ENCODE data around the gene ITGB6.

ITGB6 gene

DNA sequence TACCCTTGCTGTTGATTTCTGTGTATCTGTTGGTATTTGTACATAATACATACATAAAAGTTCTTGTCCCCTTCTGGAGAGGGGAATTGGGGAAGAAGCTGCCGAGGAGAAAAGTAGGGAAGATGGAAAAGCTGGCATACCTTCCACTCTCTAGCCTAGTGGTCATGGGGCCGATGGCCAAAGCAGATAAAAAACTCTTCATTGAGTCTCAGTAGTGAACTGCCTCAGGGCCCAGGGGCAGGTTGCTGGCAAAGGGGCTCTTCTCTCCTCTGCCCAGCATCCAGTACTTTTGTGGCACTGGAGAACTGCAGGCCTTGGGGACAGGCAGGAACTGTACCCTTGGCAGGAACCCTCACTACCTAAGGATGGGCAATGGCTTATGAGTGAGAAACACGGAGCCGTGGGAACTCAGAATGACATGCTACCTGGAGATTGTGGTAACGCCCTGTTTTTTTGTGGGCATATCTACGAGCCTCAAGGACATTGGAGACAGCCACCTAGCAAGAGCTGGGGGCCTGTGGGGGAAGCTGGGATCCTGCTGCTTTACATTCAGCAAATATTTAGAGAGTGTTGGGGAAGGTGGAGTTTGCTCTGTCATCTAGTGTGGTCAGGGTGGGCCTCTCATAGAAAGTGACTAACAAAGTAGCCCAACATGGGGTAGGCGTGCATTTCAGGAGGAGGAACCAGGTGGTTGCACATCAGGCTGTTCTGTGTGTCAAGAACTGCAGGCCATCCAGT is 22.6 kb upstream of the ITGB6 start:
- DNase-seq (ENCODE audit: low read depth in 1 of 2, low spot score in 1 of 2): no peak

DNA sequence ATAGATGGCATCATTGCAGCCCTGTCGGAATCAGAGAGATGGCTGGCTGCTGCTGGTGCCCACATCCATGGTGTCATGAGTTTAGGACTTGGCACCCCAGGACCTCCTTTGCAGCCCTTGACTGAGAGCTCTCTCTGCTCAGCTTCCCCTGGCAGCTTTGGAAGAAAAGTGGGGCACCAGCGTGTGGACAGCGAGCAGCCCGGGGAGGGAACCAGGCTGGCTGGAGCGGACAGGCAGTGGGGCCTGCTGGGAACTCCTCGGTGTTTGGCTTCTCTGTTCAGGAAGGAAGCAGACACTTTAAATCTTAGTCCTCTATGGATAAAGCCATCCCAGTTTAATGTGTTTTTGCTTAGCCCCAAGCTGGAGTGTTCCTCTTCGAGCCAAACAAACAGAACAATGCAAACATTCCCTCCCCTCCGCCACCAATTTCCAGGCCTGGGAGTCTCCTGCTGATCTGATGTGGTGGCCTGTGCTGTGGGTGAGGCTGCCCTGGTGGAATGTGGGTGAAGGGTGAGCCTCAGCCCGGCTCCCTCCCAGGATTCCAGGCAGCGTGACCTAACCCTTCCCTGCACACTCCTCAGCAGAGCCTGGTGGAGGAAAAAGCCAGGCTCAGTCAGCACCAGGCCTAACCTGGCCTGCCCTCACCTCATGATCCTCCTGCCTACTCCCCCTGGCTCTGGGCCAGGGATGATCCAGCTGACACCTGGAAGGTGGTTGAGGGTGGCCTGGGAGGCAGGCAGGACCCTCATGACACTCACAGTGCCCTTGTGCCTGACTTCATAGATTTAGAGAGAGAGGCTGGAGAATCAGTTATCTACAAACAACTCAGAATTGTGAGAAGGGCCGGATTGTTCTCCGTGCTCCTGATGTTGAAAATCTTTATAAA is 21.6 kb upstream of the ITGB6 start:
- DNase-seq (ENCODE audit: low read depth in 1 of 2, low spot score in 1 of 2): no peak

DNA sequence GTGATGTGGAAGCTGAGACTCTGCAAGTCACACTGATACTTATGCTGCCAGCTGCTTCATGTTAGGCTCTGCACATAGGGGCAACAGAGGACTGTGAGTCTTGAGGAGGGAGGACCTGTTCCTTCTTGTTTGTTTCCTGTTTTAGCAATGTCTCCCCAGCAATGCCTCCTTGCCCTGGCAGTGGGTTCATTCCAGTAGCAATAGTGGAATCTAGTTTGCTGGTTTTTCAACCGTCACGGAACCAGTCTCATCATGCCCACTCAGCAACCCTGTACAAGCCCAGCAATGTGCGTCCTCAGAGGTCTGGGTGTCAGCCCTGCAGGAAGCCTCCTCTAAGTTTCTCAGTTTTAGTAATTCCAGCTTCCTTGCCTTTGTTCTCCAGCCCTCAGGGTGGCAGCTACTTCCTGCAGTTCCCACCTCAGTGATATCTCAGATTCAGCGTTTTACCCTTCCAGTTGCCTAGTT is 20.5 kb upstream of the ITGB6 start:
- DNase-seq (ENCODE audit: low read depth in 1 of 2, low spot score in 1 of 2): no peak

DNA sequence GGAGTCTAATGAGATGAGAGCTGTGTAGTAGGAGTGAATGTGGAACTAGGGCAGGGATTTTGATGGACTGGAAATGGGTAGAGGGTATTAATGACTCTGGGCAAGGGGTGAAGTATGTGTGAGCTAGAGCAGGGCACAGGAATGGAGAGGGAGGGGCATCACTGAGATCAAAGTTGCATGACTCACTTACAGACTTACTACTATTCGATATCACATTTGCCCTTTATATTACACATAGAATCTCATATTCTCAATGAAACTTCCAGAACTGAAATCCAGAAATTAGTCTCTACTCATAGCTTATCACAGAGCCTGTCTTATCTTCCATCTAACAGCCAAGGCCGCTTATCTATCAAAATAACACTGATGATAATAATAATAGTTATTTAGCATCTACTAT is 20.0 kb upstream of the ITGB6 start:
- DNase-seq (ENCODE audit: low read depth in 1 of 2, low spot score in 1 of 2): no peak

DNA sequence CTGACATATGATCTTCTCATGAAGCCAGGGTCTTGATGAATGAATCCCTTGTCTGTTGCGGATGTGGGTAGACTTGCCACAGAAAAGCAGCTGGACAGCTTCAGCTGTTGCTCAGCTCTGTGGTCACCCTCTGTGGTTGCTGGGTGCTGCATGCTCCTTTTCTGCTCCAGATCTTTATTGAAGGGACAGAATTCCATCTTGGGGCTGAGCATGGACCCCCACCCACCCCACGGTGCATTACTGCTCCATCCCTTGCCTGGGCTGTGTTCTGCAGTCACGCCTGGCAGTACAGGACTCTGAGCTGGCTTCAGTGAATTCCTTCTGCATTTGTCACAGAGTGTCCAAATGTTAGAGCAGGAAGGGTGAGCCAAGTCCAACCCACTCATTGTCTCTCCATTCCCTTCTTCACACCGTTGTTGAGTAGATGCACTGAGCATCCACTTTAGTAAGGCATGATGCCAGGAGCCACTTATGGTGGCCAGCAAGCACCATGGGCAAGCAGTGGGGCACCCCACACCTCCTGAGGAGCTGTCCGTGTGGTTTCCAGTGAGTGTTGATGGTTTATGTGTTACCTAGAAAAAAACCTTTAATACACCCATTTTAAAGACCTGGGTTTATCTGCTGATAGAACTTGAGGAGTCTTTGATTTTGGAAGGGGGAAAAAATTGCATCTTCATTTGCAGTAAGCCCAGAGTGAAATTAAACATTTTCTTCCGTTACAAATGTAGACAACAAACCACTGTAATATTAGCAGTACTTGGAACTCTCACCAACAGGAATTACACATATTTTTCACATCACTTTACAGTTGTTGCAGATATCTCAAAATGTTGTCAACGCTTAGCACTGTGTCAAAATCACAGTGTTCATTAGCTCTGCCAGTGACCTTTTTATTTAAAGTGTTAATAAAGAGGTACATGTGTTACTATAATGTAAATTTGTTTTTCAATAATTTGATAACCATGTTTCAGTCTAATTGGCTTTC is 14.7 kb upstream of the ITGB6 start:
- no peak for DNase-seq (ENCODE audit: low read depth in 1 of 2, low spot score in 1 of 2)

DNA sequence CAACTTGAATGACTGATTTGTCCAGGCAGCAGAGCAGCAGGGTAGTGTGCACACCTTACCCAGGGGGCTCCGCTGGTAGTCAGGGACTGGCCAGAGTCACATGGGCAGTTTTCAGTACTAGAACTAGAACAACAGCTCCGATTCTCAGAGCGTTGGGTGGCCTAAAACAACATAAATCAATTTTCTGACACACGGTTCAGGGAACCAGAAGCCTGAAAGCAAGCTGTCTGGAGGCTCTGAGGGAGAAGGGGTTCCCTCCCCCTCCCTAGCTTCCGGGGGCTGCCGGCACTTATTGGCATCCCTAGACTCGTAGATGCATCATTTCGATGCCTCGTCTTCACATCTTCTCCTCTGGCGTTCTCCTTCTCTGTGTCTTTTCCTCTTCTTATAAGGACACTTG is 13.4 kb upstream of the ITGB6 start:
- no peak for DNase-seq (ENCODE audit: low read depth in 1 of 2, low spot score in 1 of 2)

DNA sequence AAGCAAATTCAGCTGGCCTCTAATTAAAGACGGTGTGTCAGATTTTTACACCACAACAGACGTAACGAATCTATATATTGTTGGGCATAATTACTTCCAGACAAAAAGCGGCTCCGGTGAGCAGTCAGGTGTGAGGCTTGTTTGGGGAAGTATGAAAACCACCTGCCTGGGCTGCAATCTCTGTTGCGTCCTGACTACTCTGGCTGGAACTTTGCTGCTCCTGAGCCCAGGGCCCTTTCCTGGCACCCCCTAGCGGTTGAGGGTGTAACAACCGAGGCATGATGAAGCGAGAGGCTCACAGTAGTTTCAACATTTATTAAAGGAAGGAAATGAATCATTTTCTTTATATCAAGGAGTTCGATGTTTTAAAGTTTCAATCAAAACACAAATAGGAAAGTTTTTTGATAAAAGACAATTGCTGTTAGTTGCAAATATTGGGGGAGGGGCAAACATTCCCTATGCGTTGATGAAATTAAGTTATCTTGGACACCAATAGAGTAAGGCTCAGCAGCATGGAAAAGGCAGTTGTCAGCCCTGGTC is 10.6 kb upstream of the ITGB6 start:
- peak; percentile 35 to 57 for DNase-seq (ENCODE audit: low read depth in 1 of 2, low spot score in 1 of 2)

DNA sequence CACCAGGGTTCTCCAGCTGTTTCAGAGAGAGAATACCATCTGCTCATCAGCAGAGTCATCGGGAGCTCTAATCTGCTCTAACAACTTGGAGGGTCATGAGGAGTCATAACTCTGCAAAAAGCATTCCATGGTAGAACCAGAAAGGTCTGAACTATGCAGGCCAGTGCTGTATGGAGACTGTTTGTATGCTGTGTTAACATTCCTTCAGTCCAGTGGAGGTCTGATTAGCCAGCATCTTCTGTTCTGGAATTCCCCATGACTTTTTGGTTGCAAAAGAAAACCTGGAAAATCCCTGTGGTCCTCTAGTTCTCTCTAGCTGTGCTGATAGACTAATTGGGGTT is 9.4 kb upstream of the ITGB6 start:
- no peak for DNase-seq (ENCODE audit: low read depth in 1 of 2, low spot score in 1 of 2)

DNA sequence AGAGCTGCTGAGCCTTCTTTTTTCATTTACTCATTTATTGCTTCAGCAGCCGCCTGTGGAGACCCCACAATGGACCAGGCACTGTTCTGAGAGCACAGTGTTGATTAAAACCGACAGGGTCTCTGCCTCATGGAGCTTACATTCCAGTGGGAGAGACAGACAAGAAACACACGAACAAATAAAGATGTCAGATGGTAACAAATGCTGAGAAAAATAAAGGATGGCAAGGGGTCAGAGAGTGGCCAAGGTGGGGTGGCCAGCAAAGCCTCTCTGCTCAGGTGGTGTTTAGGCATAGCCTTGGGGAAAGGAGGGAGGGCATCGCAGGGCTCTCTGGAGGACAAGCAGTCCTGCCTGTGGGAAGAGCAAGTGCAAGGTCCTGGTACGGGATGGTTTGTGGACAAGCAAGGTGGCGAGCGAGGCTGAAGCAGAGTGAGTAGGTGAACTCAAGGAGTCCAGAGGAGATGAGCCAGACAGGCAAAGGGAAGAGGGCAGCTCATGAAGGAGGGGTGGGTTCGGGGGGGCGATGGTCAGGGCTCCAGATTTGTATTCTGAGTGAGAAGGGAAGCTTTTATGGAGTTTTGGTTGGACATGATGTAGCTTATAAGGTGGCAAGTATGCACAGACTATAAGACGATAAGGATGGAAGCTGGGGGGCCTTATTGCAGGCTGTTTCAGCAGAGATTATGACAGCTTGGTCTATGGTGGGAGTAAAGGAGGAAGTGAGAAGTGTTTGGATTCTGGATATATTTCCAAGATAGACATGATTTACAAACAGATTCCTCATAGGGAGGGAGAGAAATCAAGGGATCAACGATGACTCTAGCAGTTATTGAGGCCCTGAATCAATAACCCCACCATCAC is 8.8 kb upstream of the ITGB6 start:
- no peak for DNase-seq (ENCODE audit: low read depth in 1 of 2, low spot score in 1 of 2)

DNA sequence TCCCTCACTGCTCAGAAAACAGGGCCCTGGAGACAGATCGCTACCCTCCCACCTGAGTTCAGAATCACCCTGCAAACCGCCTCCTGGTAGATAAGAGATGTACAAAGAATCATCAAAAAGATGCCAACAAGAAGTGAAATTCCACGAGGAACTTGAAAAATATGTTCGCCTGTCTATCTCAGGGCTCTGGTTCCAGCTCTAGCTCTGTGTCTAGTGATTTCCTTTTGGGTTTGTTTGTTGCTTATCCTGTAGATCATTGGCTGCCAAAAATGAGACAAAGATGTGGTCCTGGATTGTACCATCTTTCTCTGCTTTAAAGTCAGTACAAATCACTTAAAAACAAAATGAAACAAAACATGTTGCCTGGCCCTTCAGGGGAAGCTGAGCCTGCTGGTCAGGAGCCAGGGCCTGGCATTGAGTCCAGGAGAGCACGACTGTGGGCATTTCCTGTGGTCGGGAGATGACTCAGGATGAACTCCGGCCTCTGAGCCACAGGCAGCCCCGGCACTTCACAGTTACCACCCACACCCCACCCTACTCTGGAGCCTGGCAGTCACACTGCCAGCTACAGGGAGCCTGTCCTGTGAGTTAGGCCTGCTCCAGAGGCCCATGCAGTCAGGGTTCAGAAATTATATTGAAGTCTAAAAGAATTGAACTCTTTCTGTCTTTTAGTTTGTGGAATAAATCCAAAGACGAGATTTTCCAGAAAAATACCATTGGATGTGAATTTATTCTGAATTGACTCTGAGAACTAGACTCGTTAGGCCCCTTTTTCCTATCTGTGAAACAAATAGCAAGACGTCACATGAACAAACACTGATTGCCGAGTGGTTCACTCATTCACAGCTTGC is 8.0 kb upstream of the ITGB6 start:
- no peak for DNase-seq (ENCODE audit: low read depth in 1 of 2, low spot score in 1 of 2)

DNA sequence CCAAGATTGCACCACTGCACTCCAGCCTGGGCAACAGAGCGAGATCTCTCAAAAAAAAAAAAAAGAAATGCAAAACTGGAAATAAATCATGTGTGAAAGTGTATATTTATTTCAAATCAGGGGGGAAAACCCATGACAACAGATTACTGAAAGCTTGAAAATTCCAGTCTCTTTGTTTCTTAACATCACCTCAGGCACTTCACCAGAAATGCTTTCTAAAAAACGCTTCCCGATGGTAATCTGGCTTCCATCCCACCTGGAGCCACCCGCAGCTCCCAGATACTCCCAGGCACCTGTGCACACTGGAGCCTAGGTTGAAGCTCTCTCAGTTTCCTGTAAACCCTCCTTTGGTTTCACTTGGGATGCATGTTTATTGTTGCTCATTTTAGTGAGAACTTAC is 7.2 kb upstream of the ITGB6 start:
- no peak for DNase-seq (ENCODE audit: low read depth in 1 of 2, low spot score in 1 of 2)

DNA sequence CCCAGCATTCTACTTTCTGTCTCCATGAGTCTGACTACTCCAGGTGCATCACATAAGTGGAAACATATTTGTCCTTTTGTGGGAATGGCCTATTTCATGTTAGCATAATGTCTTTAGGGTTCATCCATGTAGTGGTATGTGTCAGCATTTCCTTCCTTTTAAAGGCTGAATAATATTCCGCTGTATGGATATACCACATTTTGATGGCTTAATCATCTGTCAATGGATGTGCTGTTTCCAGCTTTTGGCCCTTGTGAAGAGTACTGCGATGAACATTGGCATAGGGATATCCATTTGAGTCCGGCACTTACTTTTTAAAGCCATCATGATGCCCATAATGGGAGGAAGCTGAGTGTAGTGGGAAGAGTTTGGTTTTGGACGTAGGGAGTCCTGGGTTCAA is 6.4 kb upstream of the ITGB6 start:
- no peak for DNase-seq (ENCODE audit: low read depth in 1 of 2, low spot score in 1 of 2)

DNA sequence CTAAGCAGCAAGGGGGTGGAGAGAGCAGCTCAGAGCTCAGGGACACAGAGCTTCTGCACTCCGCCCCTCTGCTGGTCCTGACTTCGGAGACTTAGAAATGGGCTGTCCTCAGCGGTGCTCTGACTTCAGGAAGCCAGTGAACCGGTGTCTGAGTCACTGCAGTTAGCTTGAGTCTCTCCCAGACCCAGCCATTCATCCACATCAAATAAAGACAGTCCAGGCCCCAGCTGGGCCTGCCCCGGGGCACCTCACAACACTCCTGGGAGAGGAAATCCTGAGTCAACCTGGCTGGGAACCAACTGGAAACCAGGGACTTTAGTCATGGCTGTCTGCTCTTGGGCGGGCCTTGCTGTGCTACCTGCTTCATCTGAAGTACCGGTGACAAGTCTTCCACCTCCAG is 5.4 kb upstream of the ITGB6 start:
- no peak for DNase-seq (ENCODE audit: low read depth in 1 of 2, low spot score in 1 of 2)

DNA sequence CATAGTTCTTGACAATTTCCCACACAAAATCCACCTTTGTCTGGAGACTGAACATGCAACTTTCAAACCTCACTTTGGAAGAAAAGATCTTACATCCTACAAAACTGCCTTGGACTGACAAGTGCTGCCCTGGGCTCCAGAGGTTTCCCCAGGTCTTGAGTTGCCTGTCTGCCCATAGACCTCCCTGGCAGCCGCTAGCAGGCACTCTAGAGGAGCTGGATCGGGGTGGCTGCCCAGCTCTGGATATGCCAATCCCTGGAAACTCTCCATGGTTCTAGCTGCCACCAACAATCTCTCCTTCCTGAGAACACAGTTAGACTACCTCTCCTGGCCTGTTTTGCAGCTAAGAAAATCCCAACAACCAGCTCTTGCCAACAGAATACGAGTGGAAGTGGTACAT is 3.4 kb upstream of the ITGB6 start:
- DNase-seq (ENCODE audit: low read depth in 1 of 2, low spot score in 1 of 2): no peak

DNA sequence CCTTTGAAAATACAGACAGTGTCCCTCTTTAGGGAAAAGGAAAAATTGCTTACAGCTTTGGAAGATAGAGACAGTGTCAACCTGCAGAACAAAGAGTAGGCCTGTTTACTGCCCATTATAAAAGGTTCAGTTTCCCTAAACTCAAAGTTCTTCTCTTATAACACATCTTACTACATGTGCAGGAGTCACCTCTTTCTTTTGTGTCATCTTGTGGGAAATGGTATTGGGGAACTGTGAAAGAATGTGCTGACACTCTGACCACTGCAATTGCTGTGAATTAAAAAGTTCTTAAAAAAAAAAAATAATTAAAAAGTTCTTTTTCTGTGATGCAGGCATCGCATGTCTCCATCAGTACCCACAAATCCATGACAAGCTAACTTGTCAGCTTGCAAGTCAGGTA is 2.9 kb upstream of the ITGB6 start:
- DNase-seq (ENCODE audit: low read depth in 1 of 2, low spot score in 1 of 2): no peak

DNA sequence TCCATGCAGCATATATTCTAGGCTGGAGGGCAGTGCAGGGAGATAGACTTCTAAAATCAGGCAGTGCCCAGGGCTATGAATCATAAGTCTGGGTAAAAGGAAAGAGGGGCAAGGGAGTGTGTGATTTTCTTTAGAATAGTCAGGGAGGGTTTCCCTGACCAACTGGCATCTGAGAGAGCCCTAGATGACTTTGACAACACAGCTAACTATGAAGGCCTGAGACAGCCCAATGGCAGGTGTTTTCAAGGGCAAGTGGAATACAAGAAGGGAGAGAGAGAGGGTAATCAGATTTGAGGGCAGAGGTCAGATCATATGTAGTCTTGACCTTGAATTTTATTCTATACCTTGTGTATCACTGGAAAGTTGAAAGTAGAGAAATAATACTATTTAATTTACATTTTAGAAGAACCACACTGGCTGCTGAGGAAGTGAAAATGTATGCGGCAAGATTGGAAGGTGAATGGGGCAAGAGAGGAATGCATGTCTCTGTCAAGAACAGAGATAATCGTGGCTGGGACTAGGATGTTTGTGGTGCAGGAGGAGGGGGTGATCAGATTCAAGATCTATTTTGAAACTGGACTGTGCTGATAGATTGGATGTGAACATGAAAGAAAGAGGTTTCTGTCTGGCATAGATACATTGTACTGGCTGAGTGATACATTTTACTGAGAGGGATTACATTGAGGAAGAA is 1.9 kb upstream of the ITGB6 start:
- DNase-seq (ENCODE audit: low read depth in 1 of 2, low spot score in 1 of 2): no peak

DNA sequence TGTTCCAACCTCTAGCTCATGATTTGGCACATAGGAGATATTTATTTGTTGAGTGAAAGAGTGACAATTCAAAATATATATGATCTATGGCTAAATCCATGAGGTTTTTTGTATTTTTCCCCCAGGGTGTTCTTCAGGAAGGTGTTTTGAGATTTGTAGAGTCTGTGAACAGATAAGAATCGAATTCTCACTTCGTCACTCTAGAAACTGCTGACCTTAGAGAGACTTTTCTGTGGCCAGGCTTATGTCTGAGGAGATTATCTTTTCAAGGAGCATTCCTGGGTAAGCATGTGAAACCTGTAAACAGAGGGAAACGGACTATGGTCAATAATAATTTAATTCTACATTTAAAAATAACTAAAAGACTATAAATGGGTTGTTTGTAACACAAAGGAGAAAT is 849 bp upstream of the ITGB6 start:
- DNase-seq (ENCODE audit: low read depth in 1 of 2, low spot score in 1 of 2): no peak

DNA sequence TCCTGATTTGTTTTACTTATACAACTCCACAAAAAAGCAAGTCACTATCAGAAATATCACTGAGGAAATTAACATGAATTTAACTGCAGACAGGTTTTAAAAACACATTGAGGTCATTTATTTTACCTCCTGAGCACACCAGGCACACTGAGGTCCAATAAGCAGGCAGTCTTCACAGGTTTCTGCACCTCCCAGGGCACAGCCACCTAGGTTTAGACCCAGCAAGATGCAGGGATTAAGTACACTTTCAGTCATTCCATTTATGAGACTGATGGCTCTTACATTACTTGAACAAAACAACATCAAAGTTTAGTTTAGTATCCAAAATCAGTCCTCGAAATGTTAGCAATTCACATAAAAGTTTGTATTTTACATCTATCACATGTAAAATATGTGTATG is 1.0 kb downstream of the ITGB6 start:
- no peak for DNase-seq (ENCODE audit: low read depth in 1 of 2, low spot score in 1 of 2)

DNA sequence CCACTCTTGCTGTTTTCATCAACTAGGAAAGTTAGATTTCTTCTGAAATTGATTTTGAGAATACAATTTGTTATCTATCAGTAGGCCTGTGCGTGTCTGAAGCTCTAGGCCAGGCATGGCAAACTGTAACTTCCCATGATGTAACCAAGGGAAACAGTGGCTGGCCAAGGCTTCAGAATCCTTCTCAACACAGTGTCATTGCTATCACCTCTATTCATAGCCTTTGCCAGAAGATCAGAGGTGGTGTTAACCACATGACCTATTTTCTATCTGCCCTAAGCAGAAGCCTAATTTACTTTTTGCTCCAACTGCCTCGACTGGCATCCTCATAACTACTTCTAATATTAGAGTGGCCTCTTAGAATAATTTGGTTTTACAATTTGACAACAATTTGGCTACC is 2.5 kb downstream of the ITGB6 start:
- no peak for DNase-seq (ENCODE audit: low read depth in 1 of 2, low spot score in 1 of 2)
